ENCODE data around the gene TSPAN19. TPM values are rescaled to one million over a fixed set of nuclear protein-coding genes. Genes with fewer than 3 reads are reported as not detected.

Gene TSPAN19
- total RNA-seq, 1 experiment from 2014 or later = not detected

DNA sequence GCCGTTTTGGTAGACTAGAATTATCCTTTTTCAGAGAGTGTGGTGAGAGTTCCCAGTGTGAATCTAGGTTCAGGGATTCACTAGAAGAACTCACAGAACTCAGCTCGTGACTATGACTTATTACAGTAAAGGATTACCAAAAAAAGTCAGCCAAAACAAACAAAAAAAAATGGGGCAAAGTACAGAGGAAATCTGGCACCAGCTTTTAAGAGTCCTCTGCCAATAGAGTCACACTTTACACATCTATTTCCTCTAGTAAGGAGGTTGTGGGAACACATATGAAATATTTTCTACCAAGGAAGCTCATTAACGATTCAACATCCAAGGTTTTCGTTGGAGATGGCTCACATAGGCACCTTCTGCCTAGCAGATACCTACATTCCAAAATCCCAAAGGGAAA, 28.2 kb downstream of the TSPAN19 start:
- H3K18ac ChIP-seq (ENCODE audit: insufficient read length, low read depth, low read length) = no peak overlapping the region
- H3K23ac ChIP-seq (ENCODE audit: insufficient read length, low read depth, low read length) = no peak overlapping the region
- Mint-ChIP-seq H3K9me3 (peaks cover 0 to 2% of the 10 kb centered on the region in 2 experiments; a peak in 3 of 5 replicates), H3K36me3 (ENCODE audit: insufficient read depth in 1 of 3, low read depth in 3 of 3) (peaks cover 0 to 15% (median 6%) of the 10 kb centered on the region in 3 experiments; a peak in 6 of 7 replicates), H3K27ac (peak overlapping the region in 1 of 3 experiments; percentile 11; a peak in 1 of 7 replicates), H3K27me3 (ENCODE audit: low read depth) (no peaks in the 10 kb centered on the region), H3K4me1 (peaks cover 26 to 37% of the 10 kb centered on the region in 2 experiments), H3K4me3 (no peak overlapping the region)
- H2AFZ ChIP-seq (ENCODE audit: low read length) = no peak overlapping the region
- no peak for DNase-seq
- H3K27ac ChIP-seq (ENCODE audit: insufficient read length, low read depth, low read length) = no peak overlapping the region
- no peak overlapping the region for H4K91ac ChIP-seq (ENCODE audit: insufficient read length, low read depth, low read length)
- no peak overlapping the region for H3T11ph ChIP-seq (ENCODE audit: low read length)
- H3K27me3 ChIP-seq (ENCODE audit: insufficient read depth, low read length) = no peaks in the 10 kb centered on the region
- H3K4me2 ChIP-seq (ENCODE audit: insufficient read depth, insufficient read length, low read length) = no peak overlapping the region
- no peak overlapping the region for H3K56ac ChIP-seq (ENCODE audit: insufficient read length, low read depth, low read length)
- H3K23me2 ChIP-seq (ENCODE audit: insufficient read length, low read depth, low read length, poor library complexity, severe bottlenecking) = no peaks in the 10 kb centered on the region
- H2BK20ac ChIP-seq (ENCODE audit: low read depth, low read length, poor library complexity, severe bottlenecking) = no peak overlapping the region
- H2BK5ac ChIP-seq (ENCODE audit: insufficient read length, low read length) = no peak overlapping the region
- H2AK5ac ChIP-seq (ENCODE audit: insufficient read length, low read length) = no peak overlapping the region
- no peak overlapping the region for H3K4ac ChIP-seq (ENCODE audit: low read depth, low read length)
- no peak overlapping the region for H2BK120ac ChIP-seq (ENCODE audit: low read depth, low read length, poor library complexity, severe bottlenecking)
- H3K14ac ChIP-seq (ENCODE audit: insufficient read depth, low read length) = no peak overlapping the region
- no peak overlapping the region for H4K5ac ChIP-seq (ENCODE audit: insufficient read length, low read depth, low read length)
- H3K9ac ChIP-seq (ENCODE audit: extremely low read depth, insufficient read length, low read length) = no peak overlapping the region
- no peak overlapping the region for H2BK12ac ChIP-seq (ENCODE audit: insufficient read length, low read depth, low read length)
- TF ChIP-seq, protein P1, sequence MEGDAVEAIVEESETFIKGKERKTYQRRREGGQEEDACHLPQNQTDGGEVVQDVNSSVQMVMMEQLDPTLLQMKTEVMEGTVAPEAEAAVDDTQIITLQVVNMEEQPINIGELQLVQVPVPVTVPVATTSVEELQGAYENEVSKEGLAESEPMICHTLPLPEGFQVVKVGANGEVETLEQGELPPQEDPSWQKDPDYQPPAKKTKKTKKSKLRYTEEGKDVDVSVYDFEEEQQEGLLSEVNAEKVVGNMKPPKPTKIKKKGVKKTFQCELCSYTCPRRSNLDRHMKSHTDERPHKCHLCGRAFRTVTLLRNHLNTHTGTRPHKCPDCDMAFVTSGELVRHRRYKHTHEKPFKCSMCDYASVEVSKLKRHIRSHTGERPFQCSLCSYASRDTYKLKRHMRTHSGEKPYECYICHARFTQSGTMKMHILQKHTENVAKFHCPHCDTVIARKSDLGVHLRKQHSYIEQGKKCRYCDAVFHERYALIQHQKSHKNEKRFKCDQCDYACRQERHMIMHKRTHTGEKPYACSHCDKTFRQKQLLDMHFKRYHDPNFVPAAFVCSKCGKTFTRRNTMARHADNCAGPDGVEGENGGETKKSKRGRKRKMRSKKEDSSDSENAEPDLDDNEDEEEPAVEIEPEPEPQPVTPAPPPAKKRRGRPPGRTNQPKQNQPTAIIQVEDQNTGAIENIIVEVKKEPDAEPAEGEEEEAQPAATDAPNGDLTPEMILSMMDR (conservative IDR thresholded peaks at IDR 0.05) = no peak
- WGBS (ENCODE audit: extremely low coverage, insufficient read length, low lambda C conversion rate) = no CpG with 5 or more reads among the region's 4 CpGs
- H2BK15ac ChIP-seq (ENCODE audit: low read depth, low read length) = no peak overlapping the region
- H3K4me1 ChIP-seq (ENCODE audit: insufficient read depth, low read length) = peaks cover 10% of the 10 kb centered on the region; the same call in 1 of the 2 replicates
- no peaks in the 10 kb centered on the region for H4K20me1 ChIP-seq (ENCODE audit: control insufficient read depth, insufficient read depth, insufficient read length)
- H3K79me2 ChIP-seq (ENCODE audit: insufficient read depth, low read length) = no peaks in the 10 kb centered on the region
- H3K9me3 ChIP-seq (ENCODE audit: control insufficient read depth, low read depth, low read length) = no peaks in the 10 kb centered on the region
- no peak overlapping the region for H4K8ac ChIP-seq (replicated peaks; ENCODE audit: insufficient read length, low read depth, low read length)
- no peaks in the 10 kb centered on the region for H3K79me1 ChIP-seq (ENCODE audit: insufficient read depth, low read depth, low read length, poor library complexity, severe bottlenecking)
